ENCODE data around the gene MARCKS. TPM values are rescaled to one million over a fixed set of nuclear protein-coding genes. Genes with fewer than 3 reads are reported as not detected.

Gene MARCKS
- total and polyA plus RNA-seq, 7 donors = 3.1 to 56.3 (median 6.7) TPM

GRCh38 chr6:113829696-113830045 lies 27.5 kb upstream of the MARCKS start:
- WGBS, 3 donors = 25 to 70% (median 27%) methylated on average over 1 of the region's 1 CpG
- H3K4me1 ChIP-seq = peaks cover 26% of the 10 kb centered on the region
- no peaks in the 10 kb centered on the region for H3K9me3 ChIP-seq
- ATAC-seq (peak in 1 of 4 donors; percentile 45), DNase-seq (no peak)
- no peak overlapping the region for H3K4me3 ChIP-seq
- intact Hi-C loops (cut with DNase I) = no loop called here
- H3K36me3 ChIP-seq (ENCODE audit: insufficient read depth in 1 of 2, low read depth in 1 of 2) = no peaks in the 10 kb centered on the region
- H3K27me3 ChIP-seq (ENCODE audit: insufficient read depth in 3 of 3, low read length in 2 of 3) = no peaks in the 10 kb centered on the region
- peak overlapping the region; percentile 69 for H3K27ac ChIP-seq
- TF ChIP-seq, protein P1, sequence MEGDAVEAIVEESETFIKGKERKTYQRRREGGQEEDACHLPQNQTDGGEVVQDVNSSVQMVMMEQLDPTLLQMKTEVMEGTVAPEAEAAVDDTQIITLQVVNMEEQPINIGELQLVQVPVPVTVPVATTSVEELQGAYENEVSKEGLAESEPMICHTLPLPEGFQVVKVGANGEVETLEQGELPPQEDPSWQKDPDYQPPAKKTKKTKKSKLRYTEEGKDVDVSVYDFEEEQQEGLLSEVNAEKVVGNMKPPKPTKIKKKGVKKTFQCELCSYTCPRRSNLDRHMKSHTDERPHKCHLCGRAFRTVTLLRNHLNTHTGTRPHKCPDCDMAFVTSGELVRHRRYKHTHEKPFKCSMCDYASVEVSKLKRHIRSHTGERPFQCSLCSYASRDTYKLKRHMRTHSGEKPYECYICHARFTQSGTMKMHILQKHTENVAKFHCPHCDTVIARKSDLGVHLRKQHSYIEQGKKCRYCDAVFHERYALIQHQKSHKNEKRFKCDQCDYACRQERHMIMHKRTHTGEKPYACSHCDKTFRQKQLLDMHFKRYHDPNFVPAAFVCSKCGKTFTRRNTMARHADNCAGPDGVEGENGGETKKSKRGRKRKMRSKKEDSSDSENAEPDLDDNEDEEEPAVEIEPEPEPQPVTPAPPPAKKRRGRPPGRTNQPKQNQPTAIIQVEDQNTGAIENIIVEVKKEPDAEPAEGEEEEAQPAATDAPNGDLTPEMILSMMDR (IDR thresholded peaks at IDR 0.05) = no peak

- Histone ChIP-seq H3K4me1 (peaks cover 26% of the 10 kb centered on the region), H3K27me3 (ENCODE audit: insufficient read depth in 3 of 3, low read length in 2 of 3) (no peaks in the 10 kb centered on the region), H3K27ac (peak overlapping the region; percentile 69), H3K4me3 (no peak overlapping the region), H3K36me3 (ENCODE audit: insufficient read depth in 1 of 2, low read depth in 1 of 2) (no peaks in the 10 kb centered on the region), H3K9me3 (no peaks in the 10 kb centered on the region)
- DNase-seq (no peak), ATAC-seq (no peak)
- TF ChIP-seq, protein P1 (IDR thresholded peaks at IDR 0.05) = no peak
- whole genome bisulfite sequencing, 3 donors = 88 to 93% (median 93%) methylated on average over 2 of the region's 2 CpGs
- intact Hi-C loops (cut with DNase I) = no loop called here
Measured at GRCh38 chr6:113830140-113830539, 27.0 kb upstream of the MARCKS start.

- ATAC-seq = no peak
- H3K4me1 ChIP-seq = peaks cover 14% of the 10 kb centered on the region
- no peaks in the 10 kb centered on the region for H3K36me3 ChIP-seq (ENCODE audit: insufficient read depth in 1 of 2, low read depth in 1 of 2)
- H3K27me3 ChIP-seq (ENCODE audit: insufficient read depth in 3 of 3, low read length in 2 of 3) = no peaks in the 10 kb centered on the region
- DNase-seq = no peak
- H3K27ac ChIP-seq = no peak overlapping the region
- no peak overlapping the region for H3K4me3 ChIP-seq
- H3K9me3 ChIP-seq = no peaks in the 10 kb centered on the region
- 32 to 48% (median 43%) methylated on average over 2 of the region's 2 CpGs for WGBS, 3 donors
- TF ChIP-seq, protein P1 (IDR thresholded peaks at IDR 0.05) = no peak
- intact Hi-C loops (cut with DNase I) = no loop called here
Measured at GRCh38 chr6:113833537-113833936, 23.6 kb upstream of the MARCKS start.

DNA sequence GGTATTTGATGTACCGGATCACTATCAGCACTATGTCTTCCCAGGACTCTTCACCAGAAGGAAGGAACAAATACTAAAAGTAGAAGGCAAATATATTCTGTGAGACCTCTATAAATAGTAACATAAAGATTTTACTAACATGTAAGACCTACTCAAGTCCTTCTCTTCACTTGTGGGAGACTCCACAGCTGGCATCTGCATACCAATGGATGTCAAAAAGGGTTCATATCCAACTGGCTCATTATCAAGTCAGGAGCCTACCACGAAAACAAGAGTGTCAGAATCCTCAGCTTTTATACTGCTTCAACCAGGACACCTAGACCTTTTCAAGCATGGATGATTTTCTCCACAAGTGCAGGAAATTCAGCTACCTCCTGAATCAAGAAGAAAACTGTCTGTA lies 20.0 kb upstream of the MARCKS start:
- TF ChIP-seq, protein P1 (IDR thresholded peaks at IDR 0.05) = no peak

DNA sequence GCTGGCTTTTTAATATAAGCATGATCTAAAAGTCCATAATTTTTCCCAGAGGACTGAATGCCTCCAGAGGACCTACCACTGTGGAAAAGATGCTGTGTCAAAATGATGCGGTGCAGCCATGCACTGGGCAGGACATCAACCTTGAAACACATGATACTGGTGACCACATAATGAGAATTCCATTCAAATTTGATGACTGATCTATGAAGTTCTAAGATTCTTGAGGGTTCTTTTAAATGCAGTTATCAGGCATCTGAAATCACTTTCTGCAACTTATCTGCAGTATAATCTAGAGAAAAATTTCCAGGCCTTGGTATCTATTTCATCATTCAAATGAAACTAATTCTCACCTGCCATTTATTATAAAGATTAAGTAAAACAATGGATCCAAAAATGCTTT lies 15.0 kb upstream of the MARCKS start:
- Histone ChIP-seq H3K27me3 (ENCODE audit: insufficient read depth in 3 of 3, low read length in 2 of 3) (no peaks in the 10 kb centered on the region), H3K27ac (no peak overlapping the region), H3K4me1 (no peaks in the 10 kb centered on the region), H3K9me3 (no peaks in the 10 kb centered on the region), H3K36me3 (ENCODE audit: insufficient read depth in 1 of 2, low read depth in 1 of 2) (no peaks in the 10 kb centered on the region), H3K4me3 (no peak overlapping the region)
- no peak for ATAC-seq
- TF ChIP-seq, protein P1 (IDR thresholded peaks at IDR 0.05) = no peak
- intact Hi-C loops (cut with DNase I) = no loop called here
- 36 to 83% (median 50%) methylated on average over 1 of the region's 1 CpG for WGBS, 3 donors
- no peak for DNase-seq

More for the DNA sequence above, 20.0 kb upstream of the MARCKS start:
- no peak for DNase-seq
- no peak for ATAC-seq
- no peaks in the 10 kb centered on the region for H3K27me3 ChIP-seq (ENCODE audit: insufficient read depth in 3 of 3, low read length in 2 of 3)
- intact Hi-C loops (cut with DNase I) = no loop called here
- 60 to 76% (median 65%) methylated on average over 2 of the region's 2 CpGs for WGBS, 3 donors
- H3K4me3 ChIP-seq = no peak overlapping the region
- H3K9me3 ChIP-seq = no peaks in the 10 kb centered on the region
- no peaks in the 10 kb centered on the region for H3K36me3 ChIP-seq (ENCODE audit: insufficient read depth in 1 of 2, low read depth in 1 of 2)
- H3K27ac ChIP-seq = no peak overlapping the region
- H3K4me1 ChIP-seq = no peaks in the 10 kb centered on the region

Measured in psoas muscle (tissue), 8 donors.